B cell (primary cell): Measurements from ENCODE around the gene IFRD2. TPM values are rescaled to one million over a fixed set of nuclear protein-coding genes. Genes with fewer than 3 reads are reported as not detected.
"Not testable (repeated sequence)": the region's sequence is repeated elsewhere in the genome, so short reads cannot be mapped to it uniquely, and the experiment has no call there.

ENCODE experiments used
- ATAC-seq: fragments of 200-7000 bp; cut with Tn5 transposase; one replicate; pipeline ENCODE4 v1.10.0; 2021; ENCODE audit warnings: low read depth, mild to moderate bottlenecking, moderate number of reproducible peaks, moderate library complexity
- CTCF ChIA-PET: fragments of 350-600 bp; sonication (Branson Sonifier 250); formaldehyde crosslinking; loops from one replicate; lab custom pipeline; 2021; ENCODE audit warnings: antibody characterized with exemption, inconsistent platforms; lab: Charles Lee
- POLR2A ChIA-PET: fragments of 350-600 bp; sonication (Branson Sonifier 250); formaldehyde crosslinking; loops from one replicate; lab custom pipeline; 2021; ENCODE audit warnings: antibody characterized with exemption; lab: Charles Lee
- DNase-seq: peaks from one replicate; pipeline ENCODE4 v3.0.0; 2013
- H2AFZ ChIP-seq: 2 replicates; pipeline ENCODE4 v1.6.1; 2012; ENCODE audit warnings: mild to moderate bottlenecking, low read depth, low read length; ENCODE audit not compliant: insufficient read depth, poor library complexity, severe bottlenecking
- H3K27ac ChIP-seq, 2 donors: 1 replicate in 1 of 2; 2 replicates in 1 of 2; pipeline ENCODE4 v1.5.1; 2012 to 2013; ENCODE audit warnings: low read length in 2 of 2, mild to moderate bottlenecking in 2 of 2, moderate library complexity in 1 of 2
- H3K27me3 ChIP-seq, 4 experiments: fragments of 200-600 bp in 1 of 4; sonication (generic) in 1 of 4; replicated peaks in 1 of 4; 1 replicate in 2 of 4; 2 replicates in 2 of 4; pipeline versions ENCODE4 v1.6.1 to v1.7.0; 2013 to 2016; ENCODE audit warnings: low read length in 3 of 4, mild to moderate bottlenecking in 2 of 4, mixed read lengths in 1 of 4, moderate library complexity in 1 of 4; ENCODE audit not compliant: insufficient read depth in 4 of 4, control insufficient read depth in 3 of 4; ENCODE audit errors: control extremely low read depth in 1 of 4
- H3K36me3 ChIP-seq, 2 experiments: replicated peaks in 1 of 2; 1 replicate in 1 of 2; 2 replicates in 1 of 2; pipeline versions ENCODE4 v1.6.1 to v1.7.1; 2013; ENCODE audit warnings: low read length in 1 of 2; ENCODE audit not compliant: insufficient read depth in 2 of 2, control insufficient read depth in 1 of 2; ENCODE audit errors: control extremely low read depth in 1 of 2, extremely low read depth in 1 of 2
- H3K4me1 ChIP-seq, 2 donors: fragments of 200-600 bp in 1 of 2; sonication (generic) in 1 of 2; 1 replicate in 1 of 2; 2 replicates in 1 of 2; pipeline versions ENCODE4 v1.5.1 to v1.6.1; 2013 to 2017; ENCODE audit warnings: low read length in 2 of 2; ENCODE audit not compliant: control insufficient read depth in 2 of 2, insufficient read depth in 2 of 2
- H3K4me2 ChIP-seq: replicated peaks from 2 replicates; pipeline ENCODE3; 2012; ENCODE audit warnings: mild to moderate bottlenecking, low read depth, low read length; ENCODE audit not compliant: poor library complexity, severe bottlenecking
- H3K4me3 ChIP-seq, 5 experiments: fragments of 200-600 bp in 1 of 5; sonication (generic) in 1 of 5; 1 replicate in 3 of 5; 2 replicates in 2 of 5; pipeline versions ENCODE4 v1.5.1 to v1.7.0; 2011 to 2016; ENCODE audit warnings: low read length in 4 of 5, mild to moderate bottlenecking in 4 of 5, low read depth in 2 of 5, control low read depth in 1 of 5, moderate library complexity in 1 of 5; ENCODE audit not compliant: insufficient read depth in 1 of 5; ENCODE audit errors: control extremely low read depth in 1 of 5, extremely low read depth in 1 of 5
- H3K79me2 ChIP-seq: fragments of 200-600 bp; sonication (generic); one replicate; pipeline ENCODE4 v1.6.0; 2016; ENCODE audit warnings: low read length; ENCODE audit not compliant: control insufficient read depth, insufficient read depth
- H3K9ac ChIP-seq: fragments of 200-600 bp; sonication (generic); 2 replicates; pipeline ENCODE4 v1.6.1; 2017; ENCODE audit warnings: mild to moderate bottlenecking, low read length, moderate library complexity
- H3K9me3 ChIP-seq, 3 donors: one replicate each; pipeline versions ENCODE4 v1.6.1 to v1.7.1; 2013; ENCODE audit warnings: low read length in 2 of 3; ENCODE audit not compliant: control insufficient read depth in 2 of 3, insufficient read depth in 1 of 3; ENCODE audit errors: control extremely low read depth in 1 of 3
- H4K20me1 ChIP-seq: 2 replicates; pipeline ENCODE4 v1.6.0; 2012; ENCODE audit warnings: mild to moderate bottlenecking, low read length; ENCODE audit not compliant: insufficient read depth, control insufficient read depth, poor library complexity, severe bottlenecking
- H3K27ac Mint-ChIP-seq: one replicate; pipeline ENCODE4 v1.8.0; 2021; ENCODE audit warnings: mixed read lengths
- H3K27me3 Mint-ChIP-seq: one replicate; pipeline ENCODE4 v1.8.0; 2021; ENCODE audit warnings: mixed read lengths
- H3K4me1 Mint-ChIP-seq: one replicate; pipeline ENCODE4 v1.8.0; 2021; ENCODE audit warnings: mixed read lengths
- H3K4me3 Mint-ChIP-seq: one replicate; pipeline ENCODE4 v1.8.0; 2021; ENCODE audit warnings: mixed read lengths
- H3K9me3 Mint-ChIP-seq: one replicate; pipeline ENCODE4 v1.8.0; 2022; ENCODE audit warnings: mixed read lengths; ENCODE audit not compliant: insufficient read depth
- EZH2 ChIP-seq: IDR thresholded peaks from 2 replicates; pipeline ENCODE4 v1.6.1; 2012; ENCODE audit warnings: borderline replicate concordance, low read depth, mild to moderate bottlenecking, moderate library complexity, low read length; ENCODE audit not compliant: insufficient read depth, poor library complexity, severe bottlenecking
- WGBS: methylation state at CpG from one replicate; pipeline ENCODE4 v1.1.5; 2013; ENCODE audit warnings: missing lambda C conversion rate; ENCODE audit not compliant: insufficient coverage; 5-methylcytosine and 5-hydroxymethylcytosine counted together
- intact Hi-C: fragments of 100-400 bp; cut with micrococcal nuclease; formaldehyde crosslinking; loops from one replicate; pipeline ENCODE4 v1.10.0; 2022
- polyA plus RNA-seq: library from polyadenylated mRNA; depleted of rRNA; stranded (reverse); fragments of >200 nt; gene quantifications from 2 replicates; pipeline ENCODE4 v1.2.3, GENCODE V29; 2012
- total RNA-seq, 2 donors: library from RNA; stranded (reverse); fragments of 120-200 nt in 1 of 2; gene quantifications; 1 replicate in 1 of 2; 2 replicates in 1 of 2; pipeline versions ENCODE4 v1.2.3 to v1.2.4, GENCODE V29; 2013 to 2022
- TF ChIP-seq, protein P1 (sequence below): fragments of 200-600 bp; IDR thresholded peaks from one replicate; pipeline ENCODE4 v1.8.0; 2022; ENCODE audit warnings: antibody characterized with exemption, mild to moderate bottlenecking

IFRD2 gene
- total and polyA plus RNA-seq, 2 donors (not counting 1 experiment from before 2014, with no cell fraction given): 63.4 to 80.1 TPM

- H3K4me2 ChIP-seq: no peak overlapping the region
- no peaks in the 10 kb centered on the region for H3K27me3 ChIP-seq
- H4K20me1 ChIP-seq: no peaks in the 10 kb centered on the region
- intact Hi-C loops: no loop called here
- peaks cover 0 to 3% of the 10 kb centered on the region in 2 experiments for H3K36me3 ChIP-seq
- H3K9ac ChIP-seq: no peak overlapping the region
- H3K79me2 ChIP-seq: no peaks in the 10 kb centered on the region
- CTCF ChIA-PET: interaction anchor here (1.3 to 2.5 kb wide), 3 partner anchors 10 to 775 kb away, joined by 4 to 11 read pairs (median 5); no protein-coding TSS in a partner anchor
- no peak for ATAC-seq
- H2AFZ ChIP-seq: no peak overlapping the region
- TF ChIP-seq, protein P1, sequence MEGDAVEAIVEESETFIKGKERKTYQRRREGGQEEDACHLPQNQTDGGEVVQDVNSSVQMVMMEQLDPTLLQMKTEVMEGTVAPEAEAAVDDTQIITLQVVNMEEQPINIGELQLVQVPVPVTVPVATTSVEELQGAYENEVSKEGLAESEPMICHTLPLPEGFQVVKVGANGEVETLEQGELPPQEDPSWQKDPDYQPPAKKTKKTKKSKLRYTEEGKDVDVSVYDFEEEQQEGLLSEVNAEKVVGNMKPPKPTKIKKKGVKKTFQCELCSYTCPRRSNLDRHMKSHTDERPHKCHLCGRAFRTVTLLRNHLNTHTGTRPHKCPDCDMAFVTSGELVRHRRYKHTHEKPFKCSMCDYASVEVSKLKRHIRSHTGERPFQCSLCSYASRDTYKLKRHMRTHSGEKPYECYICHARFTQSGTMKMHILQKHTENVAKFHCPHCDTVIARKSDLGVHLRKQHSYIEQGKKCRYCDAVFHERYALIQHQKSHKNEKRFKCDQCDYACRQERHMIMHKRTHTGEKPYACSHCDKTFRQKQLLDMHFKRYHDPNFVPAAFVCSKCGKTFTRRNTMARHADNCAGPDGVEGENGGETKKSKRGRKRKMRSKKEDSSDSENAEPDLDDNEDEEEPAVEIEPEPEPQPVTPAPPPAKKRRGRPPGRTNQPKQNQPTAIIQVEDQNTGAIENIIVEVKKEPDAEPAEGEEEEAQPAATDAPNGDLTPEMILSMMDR: no peak
- no peak for TF ChIP-seq EZH2
- peaks cover 12 to 32% of the 10 kb centered on the region in 2 donors for H3K4me1 ChIP-seq
- no peak for DNase-seq
- POLR2A ChIA-PET: interaction anchor here (0.6 kb wide), 1 partner anchor 16 kb away, joined by 3 read pairs; no protein-coding TSS in a partner anchor
- peaks cover 0 to 3% (median 0%) of the 10 kb centered on the region in 3 donors for H3K9me3 ChIP-seq
- H3K4me1 Mint-ChIP-seq: peaks cover 23% of the 10 kb centered on the region
- WGBS: 90% methylated on average over 2 of the region's 3 CpGs
- no peak overlapping the region for H3K4me3 Mint-ChIP-seq
- H3K27me3 Mint-ChIP-seq: no peaks in the 10 kb centered on the region
- H3K27ac Mint-ChIP-seq: no peak overlapping the region
- H3K4me3 ChIP-seq: no peak overlapping the region
- H3K9me3 Mint-ChIP-seq: no peaks in the 10 kb centered on the region
- no peak overlapping the region for H3K27ac ChIP-seq
These were observed 22.1 kb upstream of the IFRD2 start for GRCh38 chr3:50314342-50314741.

GRCh38 chr3:50312041-50312440 is 19.8 kb upstream of the IFRD2 start:
- H3K36me3 ChIP-seq, H3K4me3 Mint-ChIP-seq, H2AFZ ChIP-seq, H3K9ac ChIP-seq, H3K27me3 ChIP-seq, H4K20me1 ChIP-seq, ATAC-seq, H3K4me3 ChIP-seq, H3K9me3 Mint-ChIP-seq, H3K4me2 ChIP-seq, H3K4me1 ChIP-seq, CTCF ChIA-PET, H3K79me2 ChIP-seq, H3K27ac ChIP-seq, POLR2A ChIA-PET, intact Hi-C loops, DNase-seq, H3K27ac Mint-ChIP-seq, H3K27me3 Mint-ChIP-seq: not testable (repeated sequence)
- H3K4me1 Mint-ChIP-seq: peaks cover 11% of the 10 kb centered on the region
- 85% methylated on average over 3 of the region's 32 CpGs for WGBS
- peaks cover 0 to 23% (median 0%) of the 10 kb centered on the region in 3 donors for H3K9me3 ChIP-seq
